GM23338 (cell line): Measurements from ENCODE around the gene NPEPL1. TPM values are rescaled to one million over a fixed set of nuclear protein-coding genes. Genes with fewer than 3 reads are reported as not detected.

Experiments used
- ATAC-seq: fragments of 200-7000 bp; cut with Tn5 transposase; 3 replicates; pipeline ENCODE4 v1.9.1; 2020
- DNase-seq: peaks from one replicate; pipeline ENCODE4 v3.0.0-alpha.2; 2015; ENCODE audit warnings: low spot score
- H2AFZ ChIP-seq: fragments of 200-600 bp; sonication (generic); 2 replicates; pipeline ENCODE4 v1.8.0; 2016; ENCODE audit warnings: antibody characterized with exemption, mild to moderate bottlenecking, moderate library complexity
- H3F3A ChIP-seq: fragments of 200-600 bp; sonication (generic); replicated peaks from 2 replicates; pipeline ENCODE4 v1.8.0; 2017; ENCODE audit warnings: antibody characterized with exemption, mixed run types, low read depth
- H3K27ac ChIP-seq: fragments of 200-600 bp; sonication (generic); 2 replicates; pipeline ENCODE4 v1.6.1; 2016; ENCODE audit warnings: low read depth
- H3K27me3 ChIP-seq: fragments of 200-600 bp; sonication (generic); 2 replicates; pipeline ENCODE4 v1.8.0; 2016; ENCODE audit warnings: mild to moderate bottlenecking, mixed run types, moderate library complexity; ENCODE audit not compliant: insufficient read depth
- H3K36me3 ChIP-seq: fragments of 200-600 bp; sonication (generic); 2 replicates; pipeline ENCODE4 v1.8.0; 2016; ENCODE audit warnings: mild to moderate bottlenecking; ENCODE audit not compliant: insufficient read depth
- H3K4me1 ChIP-seq: fragments of 200-600 bp; sonication (generic); 2 replicates; pipeline ENCODE4 v1.8.0; 2016; ENCODE audit warnings: mild to moderate bottlenecking, moderate library complexity; ENCODE audit not compliant: insufficient read depth
- H3K4me2 ChIP-seq: fragments of 200-600 bp; sonication (generic); 2 replicates; pipeline ENCODE4 v1.7.1; 2017; ENCODE audit warnings: mixed run types
- H3K4me3 ChIP-seq: fragments of 200-600 bp; sonication (generic); 2 replicates; pipeline ENCODE4 v1.6.1; 2016; ENCODE audit warnings: mixed run types
- H3K79me2 ChIP-seq: fragments of 200-600 bp; sonication (generic); replicated peaks from 2 replicates; pipeline ENCODE4 v1.8.0; 2017; ENCODE audit warnings: mild to moderate bottlenecking; ENCODE audit not compliant: insufficient read depth
- H3K9me2 ChIP-seq: fragments of 200-600 bp; sonication (generic); 2 replicates; pipeline ENCODE4 v1.8.0; 2017; ENCODE audit not compliant: insufficient read depth
- H4K20me1 ChIP-seq: fragments of 200-600 bp; sonication (generic); replicated peaks from 2 replicates; pipeline ENCODE4 v1.8.0; 2017; ENCODE audit warnings: mild to moderate bottlenecking; ENCODE audit not compliant: insufficient read depth
- H3K27ac Mint-ChIP-seq: 2 replicates; pipeline ENCODE4 v1.8.0; 2020; ENCODE audit warnings: inconsistent platforms, mild to moderate bottlenecking, moderate library complexity, mixed read lengths
- H3K27me3 Mint-ChIP-seq: 3 replicates; pipeline ENCODE4 v1.8.0; 2022; ENCODE audit warnings: low read depth, mild to moderate bottlenecking, moderate library complexity, mixed read lengths, inconsistent platforms; ENCODE audit not compliant: insufficient read depth, poor library complexity
- H3K36me3 Mint-ChIP-seq: 3 replicates; pipeline ENCODE4 v1.8.0; 2021; ENCODE audit warnings: low read depth, mild to moderate bottlenecking, inconsistent platforms, moderate library complexity, mixed read lengths
- H3K4me1 Mint-ChIP-seq: 3 replicates; pipeline ENCODE4 v1.8.0; 2020; ENCODE audit warnings: mild to moderate bottlenecking, inconsistent platforms, mixed read lengths
- H3K4me3 Mint-ChIP-seq: 3 replicates; pipeline ENCODE4 v1.8.0; 2021; ENCODE audit warnings: moderate library complexity, mild to moderate bottlenecking, inconsistent platforms, mixed read lengths
- H3K9me3 Mint-ChIP-seq: 3 replicates; pipeline ENCODE4 v1.8.0; 2020; ENCODE audit warnings: moderate library complexity, mild to moderate bottlenecking, inconsistent platforms, mixed read lengths
- CREB1 ChIP-seq: fragments of 250-450 bp; sonication (Bioruptor Pico); IDR thresholded peaks from 2 replicates; pipeline ENCODE4 v1.5.0; 2020; ENCODE audit warnings: low read depth, mild to moderate bottlenecking, moderate library complexity
- CTCF ChIP-seq, 2 experiments: fragments of 200-600 bp in 1 of 2; sonication (generic) in 1 of 2; conservative IDR thresholded peaks; 2 replicates each; pipeline versions ENCODE4 v1.5.1 to v1.6.1; 2016 to 2017; ENCODE audit warnings: antibody characterized with exemption in 2 of 2, low read depth in 2 of 2, mild to moderate bottlenecking in 2 of 2, moderate library complexity in 1 of 2
- ETS1 ChIP-seq: IDR thresholded peaks from 2 replicates; pipeline ENCODE4 v1.6.1; 2016; ENCODE audit warnings: antibody characterized with exemption
- EZH2 ChIP-seq: fragments of 200-600 bp; sonication (generic); IDR thresholded peaks from one replicate; pipeline ENCODE4 v1.8.0; 2017; ENCODE audit warnings: antibody characterized with exemption, mild to moderate bottlenecking, low read depth; ENCODE audit not compliant: unreplicated experiment
- EZH2phosphoT487 ChIP-seq: fragments of 200-600 bp; sonication (generic); IDR thresholded peaks from one replicate; pipeline ENCODE4 v1.8.1; 2018; ENCODE audit warnings: antibody characterized with exemption; ENCODE audit not compliant: unreplicated experiment
- JUNB ChIP-seq: IDR thresholded peaks from one replicate; pipeline ENCODE4 v1.6.1; 2016; ENCODE audit warnings: antibody characterized with exemption; ENCODE audit not compliant: unreplicated experiment
- NANOG ChIP-seq: IDR thresholded peaks from 2 replicates; pipeline ENCODE4 v1.6.1; 2016; ENCODE audit warnings: antibody characterized with exemption, borderline replicate concordance
- POLR2AphosphoS5 ChIP-seq: IDR thresholded peaks from 2 replicates; pipeline ENCODE4 v1.6.1; 2016; ENCODE audit warnings: antibody characterized with exemption, low read depth
- REST ChIP-seq: IDR thresholded peaks from one replicate; pipeline ENCODE4 v1.6.1; 2018; ENCODE audit warnings: antibody characterized with exemption; ENCODE audit not compliant: unreplicated experiment
- STAT1 ChIP-seq: IDR thresholded peaks from one replicate; pipeline ENCODE4 v1.6.1; 2016; ENCODE audit warnings: antibody characterized with exemption; ENCODE audit not compliant: unreplicated experiment
- ZNF114 ChIP-seq: fragments of 250-450 bp; sonication (Bioruptor Pico); IDR thresholded peaks from 2 replicates; pipeline ENCODE4 v1.5.0; 2020; ENCODE audit warnings: mild to moderate bottlenecking, moderate library complexity
- ZNF331 ChIP-seq: fragments of 250-450 bp; sonication (Bioruptor Pico); IDR thresholded peaks from 2 replicates; pipeline ENCODE4 v1.5.0; 2020; ENCODE audit warnings: low read depth, mild to moderate bottlenecking, moderate library complexity
- ZNF462 ChIP-seq: fragments of 250-450 bp; sonication (Bioruptor Pico); IDR thresholded peaks from 2 replicates; pipeline ENCODE4 v1.5.0; 2020; ENCODE audit warnings: mild to moderate bottlenecking, moderate library complexity
- polyA plus RNA-seq: library from polyadenylated mRNA; unstranded; fragments of >200 nt; fragmentation: Nextera tagmentation; extraction: Ambion mirVana; gene quantifications from 2 replicates; pipeline ENCODE4 v1.2.1, GENCODE V29; 2016
- total RNA-seq: library from RNA; depleted of rRNA; stranded (reverse); fragments of >200 nt; shearing (Covaris generic); gene quantifications from 2 replicates; pipeline ENCODE4 v1.2.3, GENCODE V29; 2014

The NPEPL1 gene
- total and polyA plus RNA-seq, 2 experiments from 2014 or later, result 23.5 to 30.0 TPM

GRCh38 chr20:58712151-58712791, 19.7 kb downstream of the NPEPL1 start:
- DNase-seq (no peak), ATAC-seq (no peak)
- peaks cover 6% of the 10 kb centered on the region; the same call in 1 of the 3 replicates for H3K4me1 Mint-ChIP-seq
- H3K27me3 Mint-ChIP-seq, result peaks cover 10% of the 10 kb centered on the region
- H3K4me3 Mint-ChIP-seq, result no peak overlapping the region
- Histone ChIP-seq H3K4me1 (no peaks in the 10 kb centered on the region), H3K4me2 (no peak overlapping the region), H3K27me3 (no peaks in the 10 kb centered on the region), H3K27ac (no peak overlapping the region), H4K20me1 (no peaks in the 10 kb centered on the region; the same call in 1 of the 2 replicates), H3K79me2 (no peaks in the 10 kb centered on the region), H3K36me3 (no peaks in the 10 kb centered on the region), H3K4me3 (no peak overlapping the region), H3K9me2 (no peaks in the 10 kb centered on the region), H2AFZ (no peak overlapping the region), H3F3A (no peaks in the 10 kb centered on the region)
- peaks cover 6% of the 10 kb centered on the region; the same call in 2 of the 3 replicates for H3K36me3 Mint-ChIP-seq
- TF ChIP-seq ZNF462 (no peak), CREB1 (no peak), ZNF114 (CRISPR knock-in tag) (no peak), NANOG (no peak), JUNB (no peak), ZNF331 (CRISPR knock-in tag) (no peak), POLR2AphosphoS5 (no peak), EZH2 (no peak), EZH2phosphoT487 (no peak), STAT1 (no peak), CTCF (conservative IDR thresholded peaks at IDR 0.05; ENCODE audit: low read depth in 2 of 2) (no peak), ETS1 (no peak), REST (no peak)
- no peaks in the 10 kb centered on the region for H3K9me3 Mint-ChIP-seq
- H3K27ac Mint-ChIP-seq, result no peak overlapping the region
